Esophagus squamous epithelium (tissue), 4 donors: ENCODE data around the gene SLC43A2.

Experiments used
- POLR2A ChIP-seq, 4 donors: fragments of 450-650 bp; IDR thresholded peaks; one replicate each; pipeline ENCODE4 v1.6.1; 2017; ENCODE audit warnings: antibody characterized with exemption in 4 of 4, mild to moderate bottlenecking in 4 of 4, moderate library complexity in 3 of 4
- TF ChIP-seq, protein P1 (sequence below), 6 experiments: fragments of 450-650 bp in 4 of 6; fragments of 200-600 bp in 2 of 6; sonication (generic) in 2 of 6; IDR thresholded peaks; one replicate each; pipeline ENCODE4 v1.5.1; 2016 to 2019; ENCODE audit warnings: antibody characterized with exemption in 6 of 6, mild to moderate bottlenecking in 4 of 6, moderate library complexity in 4 of 6

DNA sequence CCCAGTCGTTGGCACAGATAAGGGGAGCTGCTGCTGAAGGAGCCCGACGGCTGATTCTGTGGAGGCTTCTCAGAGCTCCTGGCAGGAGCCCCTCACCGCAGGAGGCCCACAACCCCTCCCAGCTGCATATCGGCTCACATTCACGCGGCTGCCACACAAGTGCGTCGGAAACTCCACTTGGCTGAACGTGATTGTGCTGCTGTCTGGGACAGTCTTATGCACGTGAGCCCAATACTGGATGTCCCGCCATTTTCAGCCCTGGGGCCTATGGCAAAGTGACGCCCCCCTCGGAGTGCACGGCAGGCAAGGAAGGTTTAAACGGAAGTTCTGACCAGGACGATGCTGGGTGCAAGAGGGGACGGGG, 57.3 kb downstream of the SLC43A2 start:
- TF ChIP-seq, protein P1, sequence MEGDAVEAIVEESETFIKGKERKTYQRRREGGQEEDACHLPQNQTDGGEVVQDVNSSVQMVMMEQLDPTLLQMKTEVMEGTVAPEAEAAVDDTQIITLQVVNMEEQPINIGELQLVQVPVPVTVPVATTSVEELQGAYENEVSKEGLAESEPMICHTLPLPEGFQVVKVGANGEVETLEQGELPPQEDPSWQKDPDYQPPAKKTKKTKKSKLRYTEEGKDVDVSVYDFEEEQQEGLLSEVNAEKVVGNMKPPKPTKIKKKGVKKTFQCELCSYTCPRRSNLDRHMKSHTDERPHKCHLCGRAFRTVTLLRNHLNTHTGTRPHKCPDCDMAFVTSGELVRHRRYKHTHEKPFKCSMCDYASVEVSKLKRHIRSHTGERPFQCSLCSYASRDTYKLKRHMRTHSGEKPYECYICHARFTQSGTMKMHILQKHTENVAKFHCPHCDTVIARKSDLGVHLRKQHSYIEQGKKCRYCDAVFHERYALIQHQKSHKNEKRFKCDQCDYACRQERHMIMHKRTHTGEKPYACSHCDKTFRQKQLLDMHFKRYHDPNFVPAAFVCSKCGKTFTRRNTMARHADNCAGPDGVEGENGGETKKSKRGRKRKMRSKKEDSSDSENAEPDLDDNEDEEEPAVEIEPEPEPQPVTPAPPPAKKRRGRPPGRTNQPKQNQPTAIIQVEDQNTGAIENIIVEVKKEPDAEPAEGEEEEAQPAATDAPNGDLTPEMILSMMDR (IDR thresholded peaks at IDR 0.05): no peak
- no peak for TF ChIP-seq POLR2A (IDR thresholded peaks at IDR 0.05)
